Measurements from ENCODE around the gene FBXW4. TPM values are rescaled to one million over a fixed set of nuclear protein-coding genes. Genes with fewer than 3 reads are reported as not detected.
"Not testable (repeated sequence)": the region's sequence is repeated elsewhere in the genome, so short reads cannot be mapped to it uniquely, and the experiment has no call there.

FBXW4 gene
- total RNA-seq, 2 experiments from 2014 or later: 36.3 to 37.1 TPM

- ChIA-PET POLR2A (no interaction called here), CTCF (interaction anchor here (1.5 kb wide), 1 partner anchor 45 kb away, joined by 3 read pairs; no protein-coding TSS in a partner anchor)
- DNase-seq: no peak
- H3K9me3 Mint-ChIP-seq: no peaks in the 10 kb centered on the region
- no peaks in the 10 kb centered on the region for H3K27me3 Mint-ChIP-seq
- intact Hi-C loops (cut with micrococcal nuclease): no loop called here
- peaks cover 5% of the 10 kb centered on the region for H3K36me3 Mint-ChIP-seq
- no peaks in the 10 kb centered on the region for H3K4me1 Mint-ChIP-seq (ENCODE audit: low read depth)
- no peak overlapping the region for H3K4me3 Mint-ChIP-seq
- H3K27ac Mint-ChIP-seq: no peak overlapping the region
These were observed 47.7 kb downstream of the FBXW4 start for GRCh38 chr10:101647255-101647654.

- intact Hi-C loops (cut with micrococcal nuclease): no loop called here
- DNase-seq: no peak
- Mint-ChIP-seq H3K27me3 (no peaks in the 10 kb centered on the region), H3K36me3 (peaks cover 6% of the 10 kb centered on the region), H3K9me3 (no peaks in the 10 kb centered on the region), H3K4me1 (ENCODE audit: low read depth) (no peaks in the 10 kb centered on the region), H3K4me3 (no peak overlapping the region), H3K27ac (no peak overlapping the region)
- ChIA-PET CTCF (no interaction called here), POLR2A (no interaction called here)
These were observed 48.6 kb downstream of the FBXW4 start for GRCh38 chr10:101646364-101646763.

GRCh38 chr10:101645659-101646058, 49.3 kb downstream of the FBXW4 start:
- no peaks in the 10 kb centered on the region for H3K4me1 Mint-ChIP-seq (ENCODE audit: low read depth)
- H3K27me3 Mint-ChIP-seq: no peaks in the 10 kb centered on the region
- ChIA-PET POLR2A (no interaction called here), CTCF (no interaction called here)
- no peaks in the 10 kb centered on the region for H3K9me3 Mint-ChIP-seq
- H3K27ac Mint-ChIP-seq: no peak overlapping the region
- no peak overlapping the region for H3K4me3 Mint-ChIP-seq
- H3K36me3 Mint-ChIP-seq: peaks cover 7% of the 10 kb centered on the region
- intact Hi-C loops (cut with micrococcal nuclease): no loop called here
- DNase-seq: no peak

GRCh38 chr10:101644002-101644401, 51.0 kb downstream of the FBXW4 start:
- no peak for DNase-seq
- H3K27ac Mint-ChIP-seq: no peak overlapping the region
- ChIA-PET CTCF (no interaction called here), POLR2A (no interaction called here)
- no peaks in the 10 kb centered on the region for H3K4me1 Mint-ChIP-seq (ENCODE audit: low read depth)
- intact Hi-C loops (cut with micrococcal nuclease): no loop called here
- no peak overlapping the region for H3K4me3 Mint-ChIP-seq
- H3K36me3 Mint-ChIP-seq: peaks cover 12% of the 10 kb centered on the region
- no peaks in the 10 kb centered on the region for H3K27me3 Mint-ChIP-seq
- H3K9me3 Mint-ChIP-seq: no peaks in the 10 kb centered on the region

GRCh38 chr10:101643546-101643945, 51.4 kb downstream of the FBXW4 start:
- no peaks in the 10 kb centered on the region for H3K27me3 Mint-ChIP-seq
- no peak for DNase-seq
- H3K36me3 Mint-ChIP-seq: peaks cover 13% of the 10 kb centered on the region
- no peak overlapping the region for H3K27ac Mint-ChIP-seq
- H3K4me1 Mint-ChIP-seq (ENCODE audit: low read depth): no peaks in the 10 kb centered on the region
- H3K4me3 Mint-ChIP-seq: no peak overlapping the region
- intact Hi-C loops (cut with micrococcal nuclease): no loop called here
- POLR2A ChIA-PET: no interaction called here
- no peaks in the 10 kb centered on the region for H3K9me3 Mint-ChIP-seq
- CTCF ChIA-PET: no interaction called here

- intact Hi-C loops (cut with micrococcal nuclease): no loop called here
- H3K4me3 Mint-ChIP-seq: no peak overlapping the region
- CTCF ChIA-PET: interaction anchor here (0.6 kb wide), 1 partner anchor 134 kb away, joined by 3 read pairs; no protein-coding TSS in a partner anchor
- H3K27ac Mint-ChIP-seq: no peak overlapping the region
- DNase-seq: no peak
- H3K27me3 Mint-ChIP-seq: no peaks in the 10 kb centered on the region
- H3K4me1 Mint-ChIP-seq (ENCODE audit: low read depth): peaks cover 8% of the 10 kb centered on the region
- no peaks in the 10 kb centered on the region for H3K9me3 Mint-ChIP-seq
- POLR2A ChIA-PET: no interaction called here
- peaks cover 19% of the 10 kb centered on the region for H3K36me3 Mint-ChIP-seq
These were observed 55.6 kb downstream of the FBXW4 start for GRCh38 chr10:101639141-101639900.

- peaks cover 15% of the 10 kb centered on the region for H3K4me1 Mint-ChIP-seq (ENCODE audit: low read depth)
- DNase-seq: not testable (repeated sequence)
These were observed 61.5 kb downstream of the FBXW4 start for GRCh38 chr10:101633510-101633909.

GRCh38 chr10:101631821-101632475, 63.0 kb downstream of the FBXW4 start:
- peaks cover 15% of the 10 kb centered on the region for H3K4me1 Mint-ChIP-seq (ENCODE audit: low read depth)
- intact Hi-C loops (cut with micrococcal nuclease): no loop called here
- no peak for DNase-seq
- H3K27ac Mint-ChIP-seq: no peak overlapping the region
- ChIA-PET CTCF (no interaction called here), POLR2A (no interaction called here)
- no peaks in the 10 kb centered on the region for H3K9me3 Mint-ChIP-seq
- no peak overlapping the region for H3K4me3 Mint-ChIP-seq
- no peaks in the 10 kb centered on the region for H3K27me3 Mint-ChIP-seq
- H3K36me3 Mint-ChIP-seq: peaks cover 10% of the 10 kb centered on the region

More at GRCh38 chr10:101633510-101633909, 61.5 kb downstream of the FBXW4 start:
- POLR2A ChIA-PET; intact Hi-C loops (cut with micrococcal nuclease); H3K4me3 Mint-ChIP-seq; H3K27me3 Mint-ChIP-seq; H3K9me3 Mint-ChIP-seq; H3K27ac Mint-ChIP-seq; CTCF ChIA-PET; H3K36me3 Mint-ChIP-seq: not testable (repeated sequence)

- Mint-ChIP-seq H3K4me1 (ENCODE audit: low read depth) (peaks cover 12% of the 10 kb centered on the region), H3K27me3 (no peaks in the 10 kb centered on the region), H3K4me3 (no peak overlapping the region), H3K9me3 (no peaks in the 10 kb centered on the region), H3K36me3 (peaks cover 8% of the 10 kb centered on the region), H3K27ac (no peak overlapping the region)
- no peak for DNase-seq
- CTCF ChIA-PET: interaction anchor here (0.7 kb wide), 1 partner anchor 259 kb away, joined by 3 read pairs; no protein-coding TSS in a partner anchor
- intact Hi-C loops (cut with micrococcal nuclease): no loop called here
- POLR2A ChIA-PET: no interaction called here
These were observed 64.4 kb downstream of the FBXW4 start for GRCh38 chr10:101630633-101630920.

- peaks cover 9% of the 10 kb centered on the region for H3K4me1 Mint-ChIP-seq (ENCODE audit: low read depth)
- intact Hi-C loops (cut with micrococcal nuclease): no loop called here
- DNase-seq: no peak
- ChIA-PET CTCF (interaction anchor here (0.7 kb wide), 1 partner anchor 260 kb away, joined by 3 read pairs; no protein-coding TSS in a partner anchor), POLR2A (interaction anchor here (0.6 kb wide), 1 partner anchor 94 kb away, joined by 3 read pairs; no protein-coding TSS in a partner anchor)
- H3K4me3 Mint-ChIP-seq: no peak overlapping the region
- peaks cover 8% of the 10 kb centered on the region for H3K36me3 Mint-ChIP-seq
- H3K27ac Mint-ChIP-seq: no peak overlapping the region
- no peaks in the 10 kb centered on the region for H3K27me3 Mint-ChIP-seq
- H3K9me3 Mint-ChIP-seq: no peaks in the 10 kb centered on the region
These were observed 64.9 kb downstream of the FBXW4 start for GRCh38 chr10:101629837-101630632.

GRCh38 chr10:101625821-101626412, 69.1 kb downstream of the FBXW4 start:
- peaks cover 8% of the 10 kb centered on the region for H3K36me3 Mint-ChIP-seq
- no peak overlapping the region for H3K27ac Mint-ChIP-seq
- ChIA-PET POLR2A (interaction anchor here (0.6 kb wide), 1 partner anchor 63 kb away, joined by 4 read pairs; no protein-coding TSS in a partner anchor), CTCF (no interaction called here)
- intact Hi-C loops (cut with micrococcal nuclease): no loop called here
- H3K4me1 Mint-ChIP-seq (ENCODE audit: low read depth): peaks cover 2% of the 10 kb centered on the region
- H3K9me3 Mint-ChIP-seq: no peaks in the 10 kb centered on the region
- no peak overlapping the region for H3K4me3 Mint-ChIP-seq
- no peak for DNase-seq
- no peaks in the 10 kb centered on the region for H3K27me3 Mint-ChIP-seq

- Mint-ChIP-seq H3K4me3 (no peak overlapping the region), H3K27me3 (no peaks in the 10 kb centered on the region), H3K9me3 (no peaks in the 10 kb centered on the region), H3K36me3 (peaks cover 8% of the 10 kb centered on the region), H3K27ac (no peak overlapping the region), H3K4me1 (ENCODE audit: low read depth) (no peaks in the 10 kb centered on the region)
- POLR2A ChIA-PET: no interaction called here
- CTCF ChIA-PET: no interaction called here
- no peak for DNase-seq
- intact Hi-C loops (cut with micrococcal nuclease): no loop called here
These were observed 70.4 kb downstream of the FBXW4 start for GRCh38 chr10:101624526-101625102.
